ENCODE measurements around the gene KCNIP4. TPM values are rescaled to one million over a fixed set of nuclear protein-coding genes. Genes with fewer than 3 reads are reported as not detected.

The KCNIP4 gene
- total and polyA plus RNA-seq, 9 of the 15 experiments (the other 6 are each of a cell fraction or from before 2014, with no cell fraction given): 0.25 to 0.41 TPM; not detected in 7

DNA sequence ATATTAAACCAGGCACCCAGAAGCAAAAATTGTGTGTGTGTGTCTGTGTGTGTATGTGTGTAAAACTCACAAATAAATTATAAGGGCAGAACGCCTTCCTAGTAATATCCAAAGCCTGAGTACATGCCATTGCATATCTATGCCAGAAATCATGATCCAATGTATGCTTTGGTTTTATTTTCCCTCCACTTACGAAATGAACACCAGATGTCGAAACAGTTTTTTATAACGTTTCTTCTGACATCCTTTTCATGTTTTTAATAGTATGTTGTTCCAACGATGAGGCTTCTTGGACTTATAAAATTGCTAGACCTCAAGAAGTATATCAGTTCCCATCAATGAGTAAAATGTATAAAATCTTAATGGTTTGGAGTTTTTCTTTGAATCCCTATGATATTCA is 55.4 kb downstream of the KCNIP4 start:
- no peak for FAIRE-seq
- Histone ChIP-seq H3K4me3 (no peak overlapping the region), H3K27me3 (ENCODE audit: control insufficient read depth in 2 of 2, insufficient read depth in 2 of 2, low read length in 2 of 2) (no peaks in the 10 kb centered on the region), H4K20me1 (replicated peaks; ENCODE audit: control insufficient read depth, insufficient read depth, low read length) (no peaks in the 10 kb centered on the region), H3K36me3 (ENCODE audit: control insufficient read depth, insufficient read depth, low read length) (no peaks in the 10 kb centered on the region), H3K9ac (ENCODE audit: insufficient read depth in 1 of 2, low read depth in 2 of 2, low read length in 2 of 2) (no peak overlapping the region), H3K79me2 (ENCODE audit: control insufficient read depth, insufficient read depth, low read length) (no peaks in the 10 kb centered on the region), H3K9me3 (replicated peaks; ENCODE audit: control insufficient read depth, insufficient read depth, low read depth, low read length) (no peaks in the 10 kb centered on the region; the same call in 1 of the 2 replicates), H3K4me1 (replicated peaks in 1 of 2; ENCODE audit: control insufficient read depth in 2 of 2, insufficient read depth in 2 of 2, low read length in 2 of 2) (no peaks in the 10 kb centered on the region), H2AFZ (ENCODE audit: low read depth, low read length) (no peak overlapping the region), H3K4me2 (ENCODE audit: insufficient read depth, low read length) (no peak overlapping the region), H3K9me1 (ENCODE audit: control insufficient read depth, insufficient read depth, low read length) (no peaks in the 10 kb centered on the region), H3K27ac (ENCODE audit: extremely low read depth, low read depth, low read length) (no peak overlapping the region)
- TF ChIP-seq SAFB2 (IDR thresholded peaks at IDR 0.05; ENCODE audit: borderline replicate concordance, low read depth, low read length, severe bottlenecking): no peak
- no peak for TF ChIP-seq SMAD3 (CRISPR knock-in tag; conservative IDR thresholded peaks at IDR 0.05)
- TF ChIP-seq, protein P1, sequence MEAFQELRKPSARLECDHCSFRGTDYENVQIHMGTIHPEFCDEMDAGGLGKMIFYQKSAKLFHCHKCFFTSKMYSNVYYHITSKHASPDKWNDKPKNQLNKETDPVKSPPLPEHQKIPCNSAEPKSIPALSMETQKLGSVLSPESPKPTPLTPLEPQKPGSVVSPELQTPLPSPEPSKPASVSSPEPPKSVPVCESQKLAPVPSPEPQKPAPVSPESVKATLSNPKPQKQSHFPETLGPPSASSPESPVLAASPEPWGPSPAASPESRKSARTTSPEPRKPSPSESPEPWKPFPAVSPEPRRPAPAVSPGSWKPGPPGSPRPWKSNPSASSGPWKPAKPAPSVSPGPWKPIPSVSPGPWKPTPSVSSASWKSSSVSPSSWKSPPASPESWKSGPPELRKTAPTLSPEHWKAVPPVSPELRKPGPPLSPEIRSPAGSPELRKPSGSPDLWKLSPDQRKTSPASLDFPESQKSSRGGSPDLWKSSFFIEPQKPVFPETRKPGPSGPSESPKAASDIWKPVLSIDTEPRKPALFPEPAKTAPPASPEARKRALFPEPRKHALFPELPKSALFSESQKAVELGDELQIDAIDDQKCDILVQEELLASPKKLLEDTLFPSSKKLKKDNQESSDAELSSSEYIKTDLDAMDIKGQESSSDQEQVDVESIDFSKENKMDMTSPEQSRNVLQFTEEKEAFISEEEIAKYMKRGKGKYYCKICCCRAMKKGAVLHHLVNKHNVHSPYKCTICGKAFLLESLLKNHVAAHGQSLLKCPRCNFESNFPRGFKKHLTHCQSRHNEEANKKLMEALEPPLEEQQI (IDR thresholded peaks at IDR 0.05): no peak
- DNase-seq (ENCODE audit: extremely low read depth in 1 of 4, low spot score in 3 of 4): no peak
- no TSS peak for BruUV-seq (replicated peaks)
- intact Hi-C loops (cut with micrococcal nuclease) (no loop called here), in situ Hi-C loops (cut with MboI) (no loop called here)
- ChIA-PET POLR2A (no interaction called here), CTCF (ENCODE audit: low intra/inter-chr PET ratio) (no interaction called here)
- ATAC-seq: no peak
- 0% methylated on average over 5 of the region's 5 CpGs for WGBS (ENCODE audit: insufficient coverage, low coverage, missing lambda C conversion rate)

DNA sequence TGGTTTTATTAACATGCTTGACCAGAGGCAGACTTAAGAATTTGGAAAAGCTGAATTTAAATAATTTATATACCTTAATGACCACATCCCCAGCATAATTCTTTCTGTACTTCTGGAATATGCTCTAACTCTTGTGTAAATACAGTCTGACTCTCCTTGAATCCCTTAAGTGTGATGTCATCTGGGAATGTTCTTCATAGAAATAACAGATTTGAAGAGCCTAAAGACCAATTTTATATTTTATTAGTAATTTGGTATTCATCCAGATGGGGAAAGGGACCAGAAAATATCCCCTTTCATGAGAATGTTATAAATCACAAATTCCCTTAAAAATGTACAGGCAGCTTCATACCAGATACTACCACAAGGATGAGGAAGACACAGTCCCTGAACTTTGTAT is 58.3 kb downstream of the KCNIP4 start:
- H2AFZ ChIP-seq (ENCODE audit: low read depth, low read length): no peak overlapping the region
- CTCF ChIA-PET (ENCODE audit: low intra/inter-chr PET ratio): no interaction called here
- no peaks in the 10 kb centered on the region for H3K27me3 ChIP-seq (ENCODE audit: control insufficient read depth in 2 of 2, insufficient read depth in 2 of 2, low read length in 2 of 2)
- POLR2A ChIA-PET: no interaction called here
- H3K4me3 ChIP-seq: no peak overlapping the region
- H3K9me3 ChIP-seq (replicated peaks; ENCODE audit: control insufficient read depth, insufficient read depth, low read depth, low read length): no peaks in the 10 kb centered on the region
- H3K27ac ChIP-seq (ENCODE audit: extremely low read depth, low read depth, low read length): no peak overlapping the region
- H3K4me2 ChIP-seq (ENCODE audit: insufficient read depth, low read length): no peak overlapping the region
- intact Hi-C loops (cut with micrococcal nuclease) (no loop called here), in situ Hi-C loops (cut with MboI) (no loop called here)
- no peaks in the 10 kb centered on the region for H4K20me1 ChIP-seq (replicated peaks; ENCODE audit: control insufficient read depth, insufficient read depth, low read length)
- no peaks in the 10 kb centered on the region for H3K36me3 ChIP-seq (ENCODE audit: control insufficient read depth, insufficient read depth, low read length)
- ATAC-seq: no peak
- H3K79me2 ChIP-seq (ENCODE audit: control insufficient read depth, insufficient read depth, low read length): no peaks in the 10 kb centered on the region
- DNase-seq (ENCODE audit: extremely low read depth in 1 of 4, low spot score in 3 of 4): no peak
- no TSS peak for BruUV-seq (replicated peaks)
- H3K9me1 ChIP-seq (ENCODE audit: control insufficient read depth, insufficient read depth, low read length): no peaks in the 10 kb centered on the region
- no peak for FAIRE-seq
- H3K4me1 ChIP-seq (replicated peaks in 1 of 2; ENCODE audit: control insufficient read depth in 2 of 2, insufficient read depth in 2 of 2, low read length in 2 of 2): no peaks in the 10 kb centered on the region
- no peak overlapping the region for H3K9ac ChIP-seq (ENCODE audit: insufficient read depth in 1 of 2, low read depth in 2 of 2, low read length in 2 of 2)
- TF ChIP-seq, protein P2, sequence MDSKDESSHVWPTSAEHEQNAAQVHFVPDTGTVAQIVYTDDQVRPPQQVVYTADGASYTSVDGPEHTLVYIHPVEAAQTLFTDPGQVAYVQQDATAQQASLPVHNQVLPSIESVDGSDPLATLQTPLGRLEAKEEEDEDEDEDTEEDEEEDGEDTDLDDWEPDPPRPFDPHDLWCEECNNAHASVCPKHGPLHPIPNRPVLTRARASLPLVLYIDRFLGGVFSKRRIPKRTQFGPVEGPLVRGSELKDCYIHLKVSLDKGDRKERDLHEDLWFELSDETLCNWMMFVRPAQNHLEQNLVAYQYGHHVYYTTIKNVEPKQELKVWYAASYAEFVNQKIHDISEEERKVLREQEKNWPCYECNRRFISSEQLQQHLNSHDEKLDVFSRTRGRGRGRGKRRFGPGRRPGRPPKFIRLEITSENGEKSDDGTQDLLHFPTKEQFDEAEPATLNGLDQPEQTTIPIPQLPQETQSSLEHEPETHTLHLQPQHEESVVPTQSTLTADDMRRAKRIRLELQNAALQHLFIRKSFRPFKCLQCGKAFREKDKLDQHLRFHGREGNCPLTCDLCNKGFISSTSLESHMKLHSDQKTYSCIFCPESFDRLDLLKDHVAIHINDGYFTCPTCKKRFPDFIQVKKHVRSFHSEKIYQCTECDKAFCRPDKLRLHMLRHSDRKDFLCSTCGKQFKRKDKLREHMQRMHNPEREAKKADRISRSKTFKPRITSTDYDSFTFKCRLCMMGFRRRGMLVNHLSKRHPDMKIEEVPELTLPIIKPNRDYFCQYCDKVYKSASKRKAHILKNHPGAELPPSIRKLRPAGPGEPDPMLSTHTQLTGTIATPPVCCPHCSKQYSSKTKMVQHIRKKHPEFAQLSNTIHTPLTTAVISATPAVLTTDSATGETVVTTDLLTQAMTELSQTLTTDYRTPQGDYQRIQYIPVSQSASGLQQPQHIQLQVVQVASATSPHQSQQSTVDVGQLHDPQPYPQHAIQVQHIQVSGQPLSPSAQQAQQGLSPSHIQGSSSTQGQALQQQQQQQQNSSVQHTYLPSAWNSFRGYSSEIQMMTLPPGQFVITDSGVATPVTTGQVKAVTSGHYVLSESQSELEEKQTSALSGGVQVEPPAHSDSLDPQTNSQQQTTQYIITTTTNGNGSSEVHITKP (IDR thresholded peaks at IDR 0.05; ENCODE audit: partially characterized antibody): no peak
- TF ChIP-seq SMARCA4 (IDR thresholded peaks at IDR 0.05) (no peak), SMARCC2 (IDR thresholded peaks at IDR 0.05; ENCODE audit: low read depth) (no peak), MYNN (IDR thresholded peaks at IDR 0.05) (no peak), MYNN (CRISPR knock-in tag; IDR thresholded peaks at IDR 0.05) (no peak), IRF2 (CRISPR knock-in tag; IDR thresholded peaks at IDR 0.05) (no peak)
- TF ChIP-seq, protein P3, sequence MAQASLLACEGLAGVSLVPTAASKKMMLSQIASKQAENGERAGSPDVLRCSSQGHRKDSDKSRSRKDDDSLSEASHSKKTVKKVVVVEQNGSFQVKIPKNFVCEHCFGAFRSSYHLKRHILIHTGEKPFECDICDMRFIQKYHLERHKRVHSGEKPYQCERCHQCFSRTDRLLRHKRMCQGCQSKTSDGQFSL (CRISPR knock-in tag; IDR thresholded peaks at IDR 0.05): no peak
- TF ChIP-seq, protein P3 (tag; IDR thresholded peaks at IDR 0.05): no peak
